ENCODE measurements around the gene PSMD13.

DNA sequence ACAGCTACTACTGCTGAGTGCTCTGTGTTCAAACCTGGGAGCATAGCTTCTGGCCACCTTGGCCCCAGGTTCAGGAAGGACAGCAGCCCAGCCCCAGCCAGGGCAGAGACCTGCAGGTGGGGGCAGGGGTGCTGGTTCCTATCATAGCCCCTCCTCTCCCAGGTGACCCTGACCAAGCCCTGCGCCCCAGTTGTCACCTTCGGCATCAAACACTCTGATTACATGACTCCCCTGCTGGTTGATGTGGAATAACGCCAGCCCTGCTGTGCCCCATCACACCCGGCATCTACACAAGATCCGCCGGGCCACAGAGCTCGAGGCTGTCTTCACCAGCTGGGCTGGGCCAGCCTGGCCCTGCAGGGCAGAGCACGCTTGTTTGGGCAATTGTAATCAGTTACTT lies 37.0 kb upstream of the PSMD13 start:
- TF ChIP-seq, protein P1, sequence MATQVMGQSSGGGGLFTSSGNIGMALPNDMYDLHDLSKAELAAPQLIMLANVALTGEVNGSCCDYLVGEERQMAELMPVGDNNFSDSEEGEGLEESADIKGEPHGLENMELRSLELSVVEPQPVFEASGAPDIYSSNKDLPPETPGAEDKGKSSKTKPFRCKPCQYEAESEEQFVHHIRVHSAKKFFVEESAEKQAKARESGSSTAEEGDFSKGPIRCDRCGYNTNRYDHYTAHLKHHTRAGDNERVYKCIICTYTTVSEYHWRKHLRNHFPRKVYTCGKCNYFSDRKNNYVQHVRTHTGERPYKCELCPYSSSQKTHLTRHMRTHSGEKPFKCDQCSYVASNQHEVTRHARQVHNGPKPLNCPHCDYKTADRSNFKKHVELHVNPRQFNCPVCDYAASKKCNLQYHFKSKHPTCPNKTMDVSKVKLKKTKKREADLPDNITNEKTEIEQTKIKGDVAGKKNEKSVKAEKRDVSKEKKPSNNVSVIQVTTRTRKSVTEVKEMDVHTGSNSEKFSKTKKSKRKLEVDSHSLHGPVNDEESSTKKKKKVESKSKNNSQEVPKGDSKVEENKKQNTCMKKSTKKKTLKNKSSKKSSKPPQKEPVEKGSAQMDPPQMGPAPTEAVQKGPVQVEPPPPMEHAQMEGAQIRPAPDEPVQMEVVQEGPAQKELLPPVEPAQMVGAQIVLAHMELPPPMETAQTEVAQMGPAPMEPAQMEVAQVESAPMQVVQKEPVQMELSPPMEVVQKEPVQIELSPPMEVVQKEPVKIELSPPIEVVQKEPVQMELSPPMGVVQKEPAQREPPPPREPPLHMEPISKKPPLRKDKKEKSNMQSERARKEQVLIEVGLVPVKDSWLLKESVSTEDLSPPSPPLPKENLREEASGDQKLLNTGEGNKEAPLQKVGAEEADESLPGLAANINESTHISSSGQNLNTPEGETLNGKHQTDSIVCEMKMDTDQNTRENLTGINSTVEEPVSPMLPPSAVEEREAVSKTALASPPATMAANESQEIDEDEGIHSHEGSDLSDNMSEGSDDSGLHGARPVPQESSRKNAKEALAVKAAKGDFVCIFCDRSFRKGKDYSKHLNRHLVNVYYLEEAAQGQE (IDR thresholded peaks at IDR 0.05): no peak
- TF ChIP-seq, protein P2, sequence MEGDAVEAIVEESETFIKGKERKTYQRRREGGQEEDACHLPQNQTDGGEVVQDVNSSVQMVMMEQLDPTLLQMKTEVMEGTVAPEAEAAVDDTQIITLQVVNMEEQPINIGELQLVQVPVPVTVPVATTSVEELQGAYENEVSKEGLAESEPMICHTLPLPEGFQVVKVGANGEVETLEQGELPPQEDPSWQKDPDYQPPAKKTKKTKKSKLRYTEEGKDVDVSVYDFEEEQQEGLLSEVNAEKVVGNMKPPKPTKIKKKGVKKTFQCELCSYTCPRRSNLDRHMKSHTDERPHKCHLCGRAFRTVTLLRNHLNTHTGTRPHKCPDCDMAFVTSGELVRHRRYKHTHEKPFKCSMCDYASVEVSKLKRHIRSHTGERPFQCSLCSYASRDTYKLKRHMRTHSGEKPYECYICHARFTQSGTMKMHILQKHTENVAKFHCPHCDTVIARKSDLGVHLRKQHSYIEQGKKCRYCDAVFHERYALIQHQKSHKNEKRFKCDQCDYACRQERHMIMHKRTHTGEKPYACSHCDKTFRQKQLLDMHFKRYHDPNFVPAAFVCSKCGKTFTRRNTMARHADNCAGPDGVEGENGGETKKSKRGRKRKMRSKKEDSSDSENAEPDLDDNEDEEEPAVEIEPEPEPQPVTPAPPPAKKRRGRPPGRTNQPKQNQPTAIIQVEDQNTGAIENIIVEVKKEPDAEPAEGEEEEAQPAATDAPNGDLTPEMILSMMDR (IDR thresholded peaks at IDR 0.05; ENCODE audit: low read depth, low read length, missing input control): no peak
- TF ChIP-seq RAD21 (IDR thresholded peaks at IDR 0.05): no peak
- TF ChIP-seq, protein P3, sequence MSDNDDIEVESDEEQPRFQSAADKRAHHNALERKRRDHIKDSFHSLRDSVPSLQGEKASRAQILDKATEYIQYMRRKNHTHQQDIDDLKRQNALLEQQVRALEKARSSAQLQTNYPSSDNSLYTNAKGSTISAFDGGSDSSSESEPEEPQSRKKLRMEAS (IDR thresholded peaks at IDR 0.05): no peak

Measured in liver (tissue), 3 donors.